Keratinocyte (primary cell): ENCODE results near the gene TARBP2. TPM values are rescaled to one million over a fixed set of nuclear protein-coding genes. Genes with fewer than 3 reads are reported as not detected.
A peak's percentile ranks its signal among the peaks of the same experiment; 100 is the strongest.

Experiments
- DNase-seq: peaks from one replicate; pipeline ENCODE4 v3.0.0-alpha.2; 2011; ENCODE audit warnings: low read depth, missing footprints, low spot score
- FAIRE-seq: peaks from 2 replicates; lab custom pipeline; 2011; peaks lifted over from hg19 to GRCh38; lab: Jason Lieb, UNC
- H2AFZ ChIP-seq: 2 replicates; pipeline ENCODE4 v1.6.0; 2012; ENCODE audit warnings: low read length, control low read depth, inconsistent platforms; ENCODE audit not compliant: control insufficient read depth
- H3K27ac ChIP-seq: 2 replicates; pipeline ENCODE4 v1.5.1; 2011; ENCODE audit warnings: low read length; ENCODE audit not compliant: control insufficient read depth, insufficient read depth
- H3K27me3 ChIP-seq: 3 replicates; pipeline ENCODE4 v1.6.0; 2011; ENCODE audit warnings: low read length; ENCODE audit not compliant: control insufficient read depth, insufficient read depth; ENCODE audit errors: extremely low read depth
- H3K36me3 ChIP-seq, 2 experiments: 2 replicates in 1 of 2; 3 replicates in 1 of 2; pipeline ENCODE4 v1.5.1; 2011; ENCODE audit warnings: low read length in 2 of 2, mild to moderate bottlenecking in 1 of 2; ENCODE audit not compliant: control insufficient read depth in 2 of 2, insufficient read depth in 2 of 2; ENCODE audit errors: extremely low read depth in 1 of 2
- H3K4me1 ChIP-seq: 3 replicates; pipeline ENCODE4 v1.5.1; 2011; ENCODE audit warnings: low read length; ENCODE audit not compliant: control insufficient read depth, insufficient read depth; ENCODE audit errors: extremely low read depth
- H3K4me2 ChIP-seq: 3 replicates; pipeline ENCODE4 v1.6.0; 2011; ENCODE audit warnings: low read depth, low read length; ENCODE audit not compliant: control insufficient read depth, insufficient read depth; ENCODE audit errors: extremely low read depth
- H3K4me3 ChIP-seq, 3 experiments: fragments of 200-600 bp in 1 of 3; sonication (generic) in 1 of 3; 2 replicates in 2 of 3; 3 replicates in 1 of 3; pipeline ENCODE4 v1.5.1; 2011 to 2016; ENCODE audit warnings: low read length in 3 of 3, mild to moderate bottlenecking in 3 of 3, control low read depth in 2 of 3, inconsistent platforms in 1 of 3, low read depth in 1 of 3, mixed read lengths in 1 of 3, mixed run types in 1 of 3, moderate library complexity in 1 of 3; ENCODE audit not compliant: control insufficient read depth in 2 of 3, insufficient read depth in 2 of 3; ENCODE audit errors: extremely low read depth in 1 of 3
- H3K79me2 ChIP-seq: 2 replicates; pipeline ENCODE4 v1.6.0; 2012; ENCODE audit warnings: low read length; ENCODE audit not compliant: control insufficient read depth, insufficient read depth
- H3K9ac ChIP-seq: 3 replicates; pipeline ENCODE4 v1.6.0; 2011; ENCODE audit warnings: low read length; ENCODE audit not compliant: control insufficient read depth, insufficient read depth; ENCODE audit errors: extremely low read depth
- H3K9me1 ChIP-seq: 3 replicates; pipeline ENCODE4 v1.6.0; 2011; ENCODE audit warnings: low read length; ENCODE audit not compliant: control insufficient read depth, insufficient read depth; ENCODE audit errors: extremely low read depth
- H3K9me3 ChIP-seq: 2 replicates; pipeline ENCODE4 v1.5.1; 2012; ENCODE audit warnings: low read depth, low read length; ENCODE audit not compliant: control insufficient read depth
- H4K20me1 ChIP-seq: 3 replicates; pipeline ENCODE4 v1.6.0; 2011; ENCODE audit warnings: low read length; ENCODE audit not compliant: control insufficient read depth, insufficient read depth; ENCODE audit errors: extremely low read depth
- EZH2 ChIP-seq: IDR thresholded peaks from one replicate; pipeline ENCODE4 v1.6.1; 2012; ENCODE audit warnings: inconsistent platforms, mild to moderate bottlenecking, low read length, moderate library complexity
- dilution Hi-C: fragments of 300-500 bp; cut with MboI; formaldehyde crosslinking; loops from one replicate; pipeline ENCODE4 v1.7.0; 2020; ENCODE audit warnings: low sequenced_read_pairs; ENCODE audit not compliant: extremely low pct_ligation_motif_present
- polyA plus RNA-seq, 5 experiments: library from polyadenylated mRNA; depleted of rRNA in 3 of 5; stranded (reverse) in 3 of 5; stranded (forward) in 1 of 5; unstranded in 1 of 5; fragments of >200 nt; gene quantifications; 1 replicate in 1 of 5; 2 replicates in 3 of 5; 3 replicates in 1 of 5; pipeline versions ENCODE4 v1.2.1 to v1.2.3, GENCODE V29; 2011 to 2012; ENCODE audit warnings: missing spikeins in 2 of 5, low read depth in 1 of 5, low replicate concordance in 1 of 5
- TF ChIP-seq, protein P1 (sequence below), 3 experiments: IDR thresholded peaks in 1 of 3; conservative IDR thresholded peaks in 1 of 3; optimal IDR thresholded peaks in 1 of 3; 2 replicates in 2 of 3; 3 replicates in 1 of 3; pipeline versions ENCODE3 to v1.5.1; 2011; ENCODE audit warnings: low read length in 3 of 3, mild to moderate bottlenecking in 3 of 3, moderate library complexity in 2 of 3, control low read depth in 1 of 3, inconsistent platforms in 1 of 3; ENCODE audit not compliant: insufficient read depth in 2 of 3; ENCODE audit errors: extremely low read depth in 1 of 3

Gene TARBP2
- polyA plus RNA-seq, 1 donor (not counting 4 experiments of a cell fraction or from before 2014, with no cell fraction given), result 21.0 TPM

GRCh38 chr12:53452159-53453077 lies 48.7 kb upstream of the TARBP2 start:
- Histone ChIP-seq H3K9ac (peak overlapping the region; percentile 95), H3K4me2 (peak overlapping the region; percentile 92), H3K79me2 (peaks cover 50% of the 10 kb centered on the region), H3K9me3 (no peaks in the 10 kb centered on the region), H3K4me1 (peaks cover 13% of the 10 kb centered on the region), H4K20me1 (peaks cover 26% of the 10 kb centered on the region), H3K27me3 (no peaks in the 10 kb centered on the region), H3K4me3 (peak overlapping the region; percentile 69 to 96 (median 92)), H2AFZ (no peak overlapping the region), H3K36me3 (peaks cover 26 to 44% of the 10 kb centered on the region in 2 experiments), H3K27ac (peak overlapping the region; percentile 85), H3K9me1 (no peaks in the 10 kb centered on the region)
- TF ChIP-seq EZH2, result no peak
- TF ChIP-seq, protein P1, sequence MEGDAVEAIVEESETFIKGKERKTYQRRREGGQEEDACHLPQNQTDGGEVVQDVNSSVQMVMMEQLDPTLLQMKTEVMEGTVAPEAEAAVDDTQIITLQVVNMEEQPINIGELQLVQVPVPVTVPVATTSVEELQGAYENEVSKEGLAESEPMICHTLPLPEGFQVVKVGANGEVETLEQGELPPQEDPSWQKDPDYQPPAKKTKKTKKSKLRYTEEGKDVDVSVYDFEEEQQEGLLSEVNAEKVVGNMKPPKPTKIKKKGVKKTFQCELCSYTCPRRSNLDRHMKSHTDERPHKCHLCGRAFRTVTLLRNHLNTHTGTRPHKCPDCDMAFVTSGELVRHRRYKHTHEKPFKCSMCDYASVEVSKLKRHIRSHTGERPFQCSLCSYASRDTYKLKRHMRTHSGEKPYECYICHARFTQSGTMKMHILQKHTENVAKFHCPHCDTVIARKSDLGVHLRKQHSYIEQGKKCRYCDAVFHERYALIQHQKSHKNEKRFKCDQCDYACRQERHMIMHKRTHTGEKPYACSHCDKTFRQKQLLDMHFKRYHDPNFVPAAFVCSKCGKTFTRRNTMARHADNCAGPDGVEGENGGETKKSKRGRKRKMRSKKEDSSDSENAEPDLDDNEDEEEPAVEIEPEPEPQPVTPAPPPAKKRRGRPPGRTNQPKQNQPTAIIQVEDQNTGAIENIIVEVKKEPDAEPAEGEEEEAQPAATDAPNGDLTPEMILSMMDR (optimal IDR thresholded peaks at IDR 0.05 in 1 of 3, IDR thresholded peaks at IDR 0.05 in 1 of 3, conservative IDR thresholded peaks at IDR 0.05 in 1 of 3; ENCODE audit: extremely low read depth in 1 of 3, insufficient read depth in 2 of 3, low read length in 3 of 3), result peak in 1 of 3 experiments; percentile 48
- FAIRE-seq (no peak), DNase-seq (no peak)
- dilution Hi-C loops, result no loop called here

- H3K4me2 ChIP-seq, result peak overlapping the region; percentile 92
- H3K9me1 ChIP-seq, result no peaks in the 10 kb centered on the region
- no peaks in the 10 kb centered on the region for H3K27me3 ChIP-seq
- peak overlapping the region; percentile 85 for H3K27ac ChIP-seq
- TF ChIP-seq, protein P1 (optimal IDR thresholded peaks at IDR 0.05 in 1 of 3, IDR thresholded peaks at IDR 0.05 in 1 of 3, conservative IDR thresholded peaks at IDR 0.05 in 1 of 3; ENCODE audit: extremely low read depth in 1 of 3, insufficient read depth in 2 of 3, low read length in 3 of 3), result no peak
- TF ChIP-seq EZH2, result no peak
- H3K9ac ChIP-seq, result peak overlapping the region; percentile 95
- H3K79me2 ChIP-seq, result peaks cover 66% of the 10 kb centered on the region
- peaks cover 13% of the 10 kb centered on the region for H3K4me1 ChIP-seq
- dilution Hi-C loops, result no loop called here
- H3K36me3 ChIP-seq, result peaks cover 30 to 51% of the 10 kb centered on the region in 2 experiments
- DNase-seq (no peak), FAIRE-seq (no peak)
- H4K20me1 ChIP-seq, result peaks cover 30% of the 10 kb centered on the region
- peak overlapping the region; percentile 69 to 96 (median 92) for H3K4me3 ChIP-seq
- no peaks in the 10 kb centered on the region for H3K9me3 ChIP-seq
- no peak overlapping the region for H2AFZ ChIP-seq
Observed at GRCh38 chr12:53453953-53454640, 47.0 kb upstream of the TARBP2 start.
